Measurements from ENCODE around the gene MYL9.
"Not testable (repeated sequence)": the region's sequence is repeated elsewhere in the genome, so short reads cannot be mapped to it uniquely, and the experiment has no call there.

MYL9 gene
- 0 reads per million in 2 donors for total RNA-seq

DNA sequence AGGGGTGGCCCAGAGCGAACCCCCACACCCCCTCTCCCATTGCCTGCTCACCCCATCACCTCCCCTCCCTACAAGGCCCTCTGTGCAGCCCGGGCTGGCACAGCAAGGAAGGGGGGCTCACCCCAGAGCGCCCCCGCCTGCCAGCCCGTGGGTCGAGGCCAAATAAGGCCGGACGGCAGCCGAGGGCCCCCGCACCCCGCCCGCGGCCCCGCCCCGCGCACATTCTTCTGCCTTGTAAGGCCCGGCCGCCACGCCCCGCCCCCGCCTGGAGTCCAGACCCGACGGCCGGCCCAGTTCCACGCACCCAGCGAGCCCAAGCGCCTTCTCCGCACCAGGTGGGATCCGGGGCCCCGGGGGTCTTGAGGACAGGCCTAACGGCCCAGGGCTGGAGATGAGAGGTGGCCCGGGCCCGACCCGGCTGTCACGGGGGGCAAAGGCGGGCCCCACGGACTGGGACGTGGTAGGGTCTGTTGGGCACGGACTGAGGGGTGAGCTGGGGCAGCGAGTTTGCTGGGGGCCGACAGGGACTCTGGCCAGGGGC is at the start of gene MYL9:
TSS of gene MYL9 (plus strand) at position 293 of the 541 bp plus-strand sequence. CDS start 3,366 bp downstream, outside the sequence.
- DNase-seq, result no peak

DNA sequence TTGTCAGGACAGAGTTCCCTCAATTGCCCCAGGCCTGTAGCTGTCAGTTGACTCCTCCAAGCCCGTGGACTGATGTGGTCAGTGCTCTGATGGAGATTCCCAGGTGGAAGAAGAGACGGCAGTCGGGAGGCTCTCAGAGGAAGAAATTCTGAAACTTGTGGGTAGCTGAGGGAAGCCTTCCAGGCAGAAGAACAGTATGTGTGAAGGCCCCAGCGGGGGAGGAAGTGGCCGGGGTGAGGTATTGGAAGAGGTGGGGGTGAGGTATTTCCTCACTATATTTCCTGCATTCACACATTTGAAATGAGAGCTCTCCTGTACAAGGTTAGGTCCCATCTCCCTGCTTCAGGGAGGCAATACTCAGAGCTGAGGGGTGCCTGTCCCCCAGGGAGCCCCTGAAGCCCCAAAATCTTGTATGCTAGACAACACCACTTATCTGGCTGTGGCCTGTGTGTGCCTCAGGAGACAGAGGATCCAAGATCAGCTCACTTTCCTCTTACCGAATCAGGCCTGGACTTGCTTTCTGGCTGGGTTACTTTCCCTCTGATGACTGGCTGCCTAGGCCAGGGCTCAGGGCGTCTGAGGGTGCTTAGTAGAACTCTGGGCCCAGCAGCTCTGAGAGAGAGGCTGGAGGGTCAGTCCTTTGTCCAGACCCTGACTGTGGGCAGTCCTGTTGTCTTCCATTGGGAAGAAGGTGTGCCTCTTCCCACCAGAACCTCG is 49.3 kb upstream of the MYL9 start:
- DNase-seq, result peak; percentile 44

DNA sequence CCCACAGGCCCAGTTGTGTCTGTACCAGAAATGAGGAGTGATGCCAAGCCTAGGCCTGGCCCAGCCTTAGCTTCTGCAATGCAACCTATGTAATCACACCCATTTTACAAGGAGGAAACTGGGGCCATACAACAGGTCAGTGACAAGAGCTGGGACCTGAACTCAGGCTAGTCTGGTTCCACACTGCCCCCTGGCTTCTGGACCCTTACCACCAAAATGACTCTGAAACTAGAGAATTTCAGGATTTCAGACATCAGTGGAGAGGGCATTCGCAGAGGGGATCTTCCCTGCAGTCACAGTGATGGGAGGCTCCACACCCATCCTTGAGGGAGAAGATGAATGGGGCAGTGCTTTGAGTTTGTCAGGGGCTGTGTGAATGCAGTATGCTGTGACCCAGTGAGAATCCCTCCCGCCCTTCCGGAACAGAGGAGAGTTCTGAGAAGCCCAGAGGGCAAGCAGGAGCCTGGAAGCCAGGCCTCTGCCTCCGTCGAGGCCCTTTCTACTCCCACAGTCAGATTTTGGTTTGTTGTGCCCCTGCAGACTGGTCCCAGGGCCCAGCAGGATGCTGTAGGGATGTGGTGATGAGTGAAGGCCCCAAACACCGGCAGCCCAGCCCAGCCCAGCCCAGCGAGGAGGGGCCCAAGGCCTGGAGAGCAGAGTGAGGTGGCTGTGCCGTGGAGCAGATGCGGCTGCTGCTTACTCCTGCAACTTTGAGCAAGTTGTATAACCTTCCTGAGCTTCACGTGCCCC is 48.1 kb upstream of the MYL9 start:
- DNase-seq, result no peak

DNA sequence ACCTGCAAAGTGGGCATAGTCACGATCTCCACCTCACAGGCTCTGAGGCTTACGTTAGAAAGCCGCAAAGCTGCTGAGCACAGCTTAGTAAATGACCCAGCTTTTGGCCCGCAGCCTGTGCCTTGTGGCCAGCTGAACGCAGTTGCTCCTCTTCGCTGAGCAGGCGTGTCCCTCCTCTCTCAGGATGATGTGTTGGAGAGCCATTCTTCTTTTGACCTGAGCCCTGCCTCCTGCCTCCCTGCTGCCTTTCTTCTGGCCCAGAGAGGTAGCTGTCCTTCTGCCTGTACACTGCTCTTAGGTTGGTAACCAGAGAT is 47.6 kb upstream of the MYL9 start:
- DNase-seq, result no peak

DNA sequence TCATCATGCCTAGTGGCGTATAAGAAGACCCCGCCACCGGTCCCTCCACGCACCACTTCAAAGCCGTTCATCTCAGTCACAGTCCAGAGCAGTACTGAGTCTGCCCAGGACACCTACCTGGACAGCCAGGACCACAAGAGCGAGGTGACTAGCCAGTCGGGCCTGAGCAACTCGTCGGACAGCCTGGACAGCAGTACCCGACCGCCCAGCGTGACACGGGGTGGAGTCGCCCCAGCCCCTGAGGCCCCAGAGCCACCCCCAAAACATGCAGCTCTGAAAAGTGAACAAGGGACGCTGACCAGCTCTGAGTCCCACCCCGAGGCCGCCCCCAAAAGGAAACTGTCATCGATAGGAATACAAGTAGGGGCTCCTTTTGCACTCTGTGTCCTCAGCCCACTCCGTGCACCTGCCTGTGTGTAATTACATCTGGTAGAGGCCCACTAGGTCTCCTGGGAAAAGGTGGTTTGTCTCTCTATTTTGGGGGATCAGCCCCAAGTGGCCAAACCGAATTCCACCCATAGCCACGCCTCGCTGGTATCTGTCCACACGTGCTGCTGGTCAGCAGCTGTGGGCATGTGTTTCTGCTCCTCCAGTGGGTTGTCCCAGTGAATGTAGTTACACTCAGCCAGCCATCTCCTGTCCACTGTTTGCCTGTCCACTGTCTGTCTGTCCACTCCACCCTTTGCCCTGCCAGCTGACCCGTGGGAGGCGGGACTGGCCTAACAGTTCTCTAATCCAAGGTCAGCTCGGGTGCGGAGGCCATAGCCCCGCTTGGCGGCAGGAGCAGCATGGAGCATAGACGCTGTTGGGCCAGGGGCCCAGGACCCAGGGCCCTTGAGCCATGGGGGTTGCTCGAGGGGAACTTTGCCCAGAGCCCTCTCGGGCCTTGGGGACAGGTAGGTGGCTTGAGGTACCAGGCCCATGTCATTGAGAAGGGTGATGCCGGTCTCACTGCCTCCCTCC is 44.3 kb upstream of the MYL9 start:
- no peak for DNase-seq

DNA sequence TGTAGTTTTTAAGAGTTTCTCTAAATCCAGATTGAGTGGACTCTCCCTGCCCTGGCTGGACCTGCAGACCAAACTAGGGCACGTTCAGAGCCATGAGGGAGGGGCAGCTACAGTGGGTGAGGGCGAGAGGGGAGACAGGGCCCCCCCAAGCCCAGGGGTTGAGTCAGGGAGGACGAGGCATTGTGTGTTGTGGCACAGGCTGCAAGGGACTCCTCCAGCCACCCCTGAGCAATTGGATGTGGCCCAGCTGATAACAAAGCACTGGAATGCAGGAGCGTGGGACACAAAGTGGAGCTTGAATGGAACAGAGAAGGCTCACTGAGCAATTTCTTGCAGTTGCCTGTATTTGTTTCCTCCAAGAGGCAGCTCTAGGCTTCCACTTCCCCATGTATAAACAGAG is 43.5 kb upstream of the MYL9 start:
- no peak for DNase-seq

DNA sequence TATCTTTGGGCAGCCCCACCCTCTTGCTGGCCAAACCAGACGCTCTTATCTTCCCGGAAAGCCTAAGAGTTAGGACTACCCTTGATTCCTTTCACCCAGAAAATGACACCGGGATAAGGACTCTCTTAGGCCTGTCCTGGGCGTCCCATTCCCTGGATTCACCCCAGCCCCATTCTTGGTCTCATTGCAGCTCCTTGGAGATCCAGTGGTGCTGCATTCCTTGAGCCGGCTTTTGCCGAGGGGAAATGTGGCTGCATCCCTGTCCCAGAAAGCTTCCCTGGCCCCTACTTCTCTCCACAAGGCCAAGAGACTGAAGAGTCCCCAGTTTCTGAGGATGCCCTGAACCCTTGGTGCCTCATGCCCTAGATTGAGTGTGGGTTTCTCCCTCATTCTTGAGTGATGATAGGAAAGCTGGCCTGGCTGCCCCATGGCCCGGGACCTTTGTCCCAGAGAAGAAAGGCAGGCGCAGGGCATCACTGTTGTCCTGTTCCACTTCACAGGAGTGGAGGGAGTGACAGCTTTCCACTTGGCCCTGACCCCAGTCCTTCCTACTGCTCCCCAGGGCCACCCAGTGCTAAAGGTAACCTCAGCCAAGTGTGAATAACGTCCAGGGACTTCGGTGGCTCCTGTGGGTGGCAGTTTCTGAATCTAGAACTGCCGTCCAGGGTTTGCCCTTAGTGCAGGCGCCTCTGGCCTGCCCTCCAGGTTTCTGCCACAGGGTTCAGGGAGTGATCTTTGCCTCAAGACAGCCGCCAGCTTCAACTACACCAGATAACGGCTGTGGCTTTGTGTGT is 42.7 kb upstream of the MYL9 start:
- no peak for DNase-seq

DNA sequence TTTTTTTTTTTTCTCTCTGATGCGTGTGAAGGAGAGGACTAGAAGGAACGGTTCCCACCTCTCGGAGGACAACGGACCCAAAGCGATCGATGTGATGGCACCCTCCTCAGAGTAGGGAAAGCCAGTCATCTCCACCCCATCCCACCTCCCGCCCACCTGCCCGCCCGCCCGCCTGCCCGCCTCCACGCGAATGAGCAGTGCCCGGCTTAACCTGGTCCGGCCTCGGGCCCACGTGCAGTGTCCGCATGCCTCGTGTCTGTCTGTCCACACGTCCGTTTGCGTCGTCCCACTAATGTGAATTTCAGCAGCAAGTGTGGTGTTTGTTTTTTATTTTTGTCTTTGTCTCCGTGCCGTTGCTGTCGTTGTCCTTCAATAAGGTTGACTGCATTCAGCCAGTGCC is 42.1 kb upstream of the MYL9 start:
- DNase-seq, result no peak

DNA sequence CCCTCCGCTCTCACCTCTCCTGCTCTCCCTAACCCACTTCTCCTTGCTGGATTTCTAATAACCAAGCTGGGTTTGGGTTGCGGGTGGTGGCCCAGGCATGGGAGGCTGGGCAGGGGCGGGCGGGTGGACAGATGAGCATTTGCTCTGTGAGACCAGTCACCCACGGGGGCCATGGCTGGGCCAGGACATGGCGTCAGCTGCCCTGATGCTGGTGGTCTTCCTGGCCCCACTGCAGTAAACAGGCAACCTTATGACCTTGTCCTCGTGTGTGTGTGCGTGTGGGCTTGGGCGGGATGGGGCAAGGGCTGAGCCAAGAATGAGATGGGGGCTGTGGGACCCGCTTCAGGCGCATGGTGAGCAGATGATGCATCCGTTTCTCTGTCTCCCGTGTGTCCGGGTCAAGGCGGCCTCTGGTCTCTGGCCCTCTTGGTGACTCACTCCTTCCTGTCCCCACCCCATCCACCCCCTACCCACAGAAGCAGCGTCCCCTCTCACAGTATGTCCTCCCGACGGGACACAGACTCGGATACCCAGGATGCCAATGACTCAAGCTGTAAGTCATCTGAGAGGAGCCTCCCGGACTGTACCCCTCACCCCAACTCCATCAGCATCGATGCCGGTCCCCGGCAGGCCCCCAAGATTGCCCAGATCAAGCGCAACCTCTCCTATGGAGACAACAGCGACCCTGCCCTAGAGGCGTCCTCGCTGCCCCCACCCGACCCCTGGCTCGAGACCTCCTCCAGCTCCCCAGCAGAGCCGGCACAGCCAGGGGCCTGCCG is 41.4 kb upstream of the MYL9 start:
- no peak for DNase-seq

DNA sequence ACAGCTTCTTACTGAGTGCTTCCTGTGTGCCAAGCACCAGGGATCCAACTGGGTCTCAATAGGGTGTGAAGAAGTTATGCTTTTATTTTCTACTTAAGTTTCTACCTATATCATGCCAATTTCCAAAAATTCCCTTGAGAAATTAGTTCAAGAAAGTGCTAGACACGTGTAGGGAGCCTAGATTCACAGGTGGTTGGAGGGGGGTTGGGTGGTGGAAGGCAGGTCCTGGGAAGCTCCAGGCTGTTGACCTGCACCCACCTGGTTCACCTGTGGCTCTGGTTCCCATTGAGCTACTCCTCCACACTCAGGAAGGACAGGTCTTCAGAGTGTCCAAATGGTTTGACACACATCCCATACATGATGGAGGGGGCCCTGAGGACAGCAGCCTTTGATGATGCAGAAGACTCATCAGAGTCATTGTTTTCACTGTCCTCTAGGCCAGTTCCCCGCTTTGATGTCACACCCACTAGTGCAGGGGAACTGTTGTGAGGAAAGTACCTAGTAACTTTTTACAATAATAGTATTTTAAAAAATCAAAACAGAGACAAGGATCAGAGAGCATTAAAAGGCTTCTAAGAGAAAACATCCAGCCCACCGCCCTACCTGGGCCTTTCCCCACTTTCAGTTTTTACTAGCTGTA is 39.8 kb upstream of the MYL9 start:
- no peak for DNase-seq

DNA sequence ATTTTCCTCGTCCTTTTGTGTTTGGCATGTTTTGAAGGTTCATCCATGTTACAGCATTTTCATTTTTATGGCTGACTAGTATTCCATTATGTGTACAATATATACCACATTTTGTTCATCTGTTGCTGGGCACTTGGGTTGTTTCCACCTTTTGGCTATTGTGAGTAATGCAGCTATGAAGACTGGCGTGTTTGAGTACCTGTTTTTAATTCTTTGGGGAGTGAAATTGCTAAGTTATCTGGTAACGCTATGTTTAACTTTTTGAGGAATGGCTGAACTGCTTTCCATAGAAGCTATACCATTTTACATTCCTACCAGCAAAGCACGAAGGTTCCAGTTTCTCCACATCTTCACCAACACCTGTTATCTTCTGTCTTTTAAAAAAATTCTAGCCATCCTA is 37.0 kb upstream of the MYL9 start:
- DNase-seq, result no peak

DNA sequence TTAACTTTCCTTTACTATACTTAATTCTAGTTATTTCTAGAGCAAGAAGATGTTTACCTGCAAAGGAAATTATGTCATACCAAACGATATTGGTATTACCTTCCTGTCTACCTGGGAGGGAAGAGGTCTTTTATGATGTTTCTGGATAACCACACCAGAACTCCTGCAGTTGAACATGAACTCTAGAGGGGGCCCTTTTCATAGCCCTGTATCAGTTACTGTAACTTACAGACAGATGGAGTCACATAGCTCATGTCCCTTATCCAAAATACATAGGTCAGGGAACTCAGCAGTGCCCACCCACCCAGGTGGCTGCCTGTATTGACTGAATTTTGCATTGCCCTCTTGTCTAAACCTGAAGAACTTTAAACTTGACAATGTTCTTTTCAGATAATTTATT is 35.1 kb upstream of the MYL9 start:
- no peak for DNase-seq

DNA sequence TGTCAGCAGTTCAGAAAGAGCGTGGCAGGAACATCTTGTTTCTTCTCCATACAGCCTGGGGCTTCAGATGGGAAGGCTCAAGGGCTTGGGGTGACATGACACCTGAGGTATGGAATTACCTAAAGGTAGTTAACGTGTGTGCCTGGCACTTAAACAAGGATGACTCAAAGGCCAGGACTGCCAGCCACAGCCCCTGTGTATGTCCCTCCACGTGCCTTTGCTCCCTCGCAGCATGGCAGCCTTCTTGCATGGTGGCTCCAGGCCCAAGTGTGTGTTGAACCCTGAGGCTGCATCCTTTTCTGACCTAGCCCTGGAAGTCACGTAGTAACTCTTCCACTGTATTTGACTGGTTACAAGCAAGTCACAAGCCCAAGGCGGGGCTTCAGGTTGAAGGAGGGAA is 33.6 kb upstream of the MYL9 start:
- DNase-seq, result no peak

DNA sequence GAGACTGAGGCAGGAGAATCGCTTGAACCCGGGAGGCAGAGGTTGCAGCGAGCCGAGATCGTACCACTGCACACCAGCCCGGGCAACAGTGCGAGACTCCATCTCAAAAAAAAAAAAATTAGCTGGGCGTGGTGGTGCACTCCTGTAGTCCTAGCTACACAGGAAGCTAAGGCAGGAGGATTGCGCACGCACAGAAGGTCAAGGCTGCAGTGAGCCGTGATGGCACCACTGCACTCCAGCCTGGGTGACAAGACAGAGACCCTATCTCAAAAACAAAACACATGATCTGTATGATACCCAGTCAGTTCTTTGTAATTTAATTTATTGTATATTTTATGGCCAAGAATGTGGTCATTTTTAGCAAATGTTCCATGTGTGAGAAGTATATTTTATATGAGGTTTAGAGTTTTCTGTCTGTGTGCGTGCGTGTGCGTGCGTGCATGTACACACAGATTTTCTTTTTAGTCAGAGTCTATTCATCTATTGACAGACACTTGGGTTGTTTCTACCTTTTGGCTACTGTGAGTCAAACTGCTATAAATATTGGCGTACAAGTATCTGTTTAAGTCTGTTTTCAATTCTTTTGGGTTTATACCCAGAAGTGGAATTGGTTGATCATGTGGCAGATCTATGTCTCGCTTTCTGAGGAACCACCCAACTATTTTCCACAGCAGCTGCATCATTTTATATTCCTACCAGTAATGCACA is 22.2 kb upstream of the MYL9 start:
- DNase-seq, result no peak

DNA sequence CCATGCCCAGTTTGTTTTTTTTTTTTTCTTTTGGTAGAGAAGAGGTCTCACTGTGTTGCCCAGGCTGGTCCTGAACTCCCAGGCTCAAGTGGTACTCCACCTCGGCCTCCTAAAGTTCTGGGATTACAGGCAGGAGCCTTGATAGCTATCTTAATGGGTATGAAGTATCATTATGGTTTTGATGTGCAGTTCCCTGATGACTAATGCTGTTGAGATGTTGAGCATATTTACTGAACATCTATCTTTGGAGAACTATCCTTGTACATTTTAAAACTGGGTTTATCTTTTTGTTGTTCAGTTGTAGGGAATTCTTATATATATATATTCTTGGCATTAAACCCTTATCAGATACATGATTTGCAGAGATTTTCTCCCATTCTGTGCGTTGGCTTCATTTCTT is 21.4 kb upstream of the MYL9 start:
- DNase-seq, result no peak

DNA sequence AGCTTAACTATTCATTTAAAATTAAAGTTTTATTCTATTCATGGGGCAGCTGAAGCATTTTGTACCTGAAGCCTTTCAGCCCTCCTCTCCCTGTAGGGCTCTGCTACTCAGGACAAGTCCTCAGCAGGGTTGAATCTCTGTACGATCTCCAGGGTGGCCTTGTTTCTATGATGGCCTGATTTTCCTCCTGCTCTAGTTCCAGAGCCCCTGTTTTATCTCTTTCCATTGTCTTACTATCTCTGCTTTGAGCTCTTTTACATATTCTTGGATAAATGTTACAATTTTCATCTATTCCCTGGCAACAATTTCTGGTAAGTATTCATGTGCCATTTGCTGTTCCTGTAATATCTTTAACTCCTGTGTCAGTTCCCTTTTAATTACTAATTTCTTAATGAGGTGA is 19.8 kb upstream of the MYL9 start:
- DNase-seq, result no peak

DNA sequence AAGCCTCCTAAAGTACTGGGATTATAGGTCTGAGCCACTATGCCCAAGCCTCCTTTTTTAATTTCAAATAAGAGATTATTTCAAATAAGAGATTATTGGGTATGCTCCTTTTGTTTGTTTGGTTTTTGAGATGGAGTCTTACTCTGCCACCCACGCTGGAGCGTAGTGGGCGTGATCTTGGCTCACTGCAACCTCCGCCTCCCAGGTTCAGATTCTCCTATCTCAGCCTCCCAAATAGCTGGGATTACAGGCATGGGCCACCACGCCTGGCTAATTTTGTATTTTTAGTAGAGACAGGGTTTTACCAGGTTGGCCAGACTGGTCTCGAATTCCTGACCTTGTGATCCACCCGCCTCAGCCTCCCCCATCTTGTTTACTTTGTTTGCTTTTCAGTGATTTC is 18.9 kb upstream of the MYL9 start:
- not testable (repeated sequence) for DNase-seq

DNA sequence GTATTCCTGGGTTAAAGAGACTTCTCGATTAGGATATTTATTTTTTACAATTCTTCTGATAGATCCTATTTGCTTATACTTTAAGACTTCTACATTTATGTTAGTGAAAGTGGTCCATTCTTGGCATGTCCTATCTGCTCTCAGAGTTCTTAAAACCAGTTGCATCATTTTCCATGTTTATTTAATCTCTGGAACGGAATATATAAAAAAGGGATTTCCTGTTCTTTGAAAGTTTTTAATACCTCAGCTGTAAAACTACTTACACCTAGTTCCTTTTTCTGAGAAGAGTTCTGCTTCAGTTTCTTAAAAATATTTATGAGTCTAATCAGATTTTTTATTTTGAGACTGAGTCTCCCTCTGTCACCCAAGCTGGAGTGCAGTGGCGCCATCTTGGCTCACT is 18.0 kb upstream of the MYL9 start:
- DNase-seq, result no peak

DNA sequence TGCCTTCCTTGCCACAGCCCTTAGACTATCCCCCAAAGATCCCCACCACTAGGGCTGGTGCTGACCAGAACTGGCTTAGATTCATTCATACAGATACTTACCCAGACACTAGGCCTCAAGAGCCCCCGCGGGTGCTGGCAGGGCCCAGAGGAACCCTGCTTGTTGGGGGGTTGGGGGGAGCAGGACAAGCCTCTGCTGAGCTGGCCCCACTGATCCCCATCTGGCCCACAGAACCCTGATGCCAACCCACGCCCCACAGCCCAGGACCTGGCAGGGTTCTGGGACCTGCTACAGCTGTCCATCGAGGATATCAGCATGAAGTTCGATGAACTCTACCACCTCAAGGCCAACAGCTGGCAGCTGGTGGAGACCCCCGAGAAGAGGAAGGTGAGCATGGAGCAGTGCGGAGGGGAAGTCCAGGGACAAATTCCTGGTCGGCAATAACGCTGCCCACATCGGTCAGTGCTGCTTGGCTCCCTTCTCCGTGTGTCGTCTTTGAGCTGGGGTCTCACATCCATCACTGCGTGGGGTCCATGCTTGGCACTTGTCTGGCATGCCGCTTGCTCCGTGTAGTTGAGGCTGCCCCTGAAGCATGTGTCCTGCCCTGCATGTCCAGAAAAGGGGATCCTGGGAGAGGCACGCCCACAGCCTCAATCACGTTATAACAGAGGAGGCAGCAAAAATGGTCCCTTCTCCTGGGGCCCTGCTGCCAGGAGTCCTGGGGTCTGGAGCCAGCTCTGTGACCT is 15.5 kb upstream of the MYL9 start:
- no peak for DNase-seq

Data from T-helper 9 cell (primary cell).